Activated CD8-positive, alpha-beta memory T cell treated with anti-CD3 and anti-CD28 coated beads for 36 hours (primary cell): Measurements from ENCODE around the gene SECTM1. TPM values are rescaled to one million over a fixed set of nuclear protein-coding genes. Genes with fewer than 3 reads are reported as not detected.

Experiments used
- CTCF ChIA-PET: fragments of 350-600 bp; sonication (Branson Sonifier 250); formaldehyde crosslinking; loops from one replicate; lab custom pipeline; 2021; ENCODE audit warnings: antibody characterized with exemption; lab: Charles Lee
- POLR2A ChIA-PET: fragments of 350-600 bp; sonication (Branson Sonifier 250); formaldehyde crosslinking; loops from one replicate; lab custom pipeline; 2021; ENCODE audit warnings: antibody characterized with exemption; lab: Charles Lee
- total RNA-seq, 2 experiments: library from RNA; stranded (reverse); gene quantifications; one replicate each; pipeline ENCODE4 v1.2.3, GENCODE V29; 2021

Gene SECTM1
- total RNA-seq, 2 experiments from 2014 or later, result 0.80 to 0.84 TPM

GRCh38 chr17:82334622-82335394 lies 1.2 kb upstream of the SECTM1 start:
- POLR2A ChIA-PET, result no interaction called here
- CTCF ChIA-PET, result interaction anchor here (0.6 to 1.8 kb wide), 5 partner anchors 12 to 98 kb away, joined by 3 to 5 read pairs (median 3); no protein-coding TSS in a partner anchor

- CTCF ChIA-PET, result interaction anchor here (0.6 to 1.8 kb wide), 5 partner anchors 34 to 104 kb away, joined by 3 to 5 read pairs (median 4); no protein-coding TSS in a partner anchor
- POLR2A ChIA-PET, result interaction anchor here (0.6 to 1.1 kb wide), 2 partner anchors 11 to 611 kb away, joined by 5 to 11 read pairs; no protein-coding TSS in a partner anchor
Measured at GRCh38 chr17:82334204-82334621, 647 bp upstream of the SECTM1 start.

GRCh38 chr17:82332669-82333278 lies 792 bp downstream of the SECTM1 start:
- POLR2A ChIA-PET, result no interaction called here
- CTCF ChIA-PET, result interaction anchor here (0.9 to 1.6 kb wide), 5 partner anchors 11 to 372 kb away, joined by 3 to 6 read pairs (median 3); partner anchors contain the start of gene NOTUM

GRCh38 chr17:82331345-82331939 lies 2.1 kb downstream of the SECTM1 start:
- CTCF ChIA-PET, result interaction anchor here (0.9 kb wide), 1 partner anchor 14 kb away, joined by 4 read pairs; the partner anchor contains the start of gene CD7
- POLR2A ChIA-PET, result no interaction called here

GRCh38 chr17:82330322-82331239 lies 3.0 kb downstream of the SECTM1 start:
- ChIA-PET CTCF (interaction anchor here (0.9 kb wide), 1 partner anchor 13 kb away, joined by 4 read pairs; the partner anchor contains the start of gene CD7), POLR2A (no interaction called here)

GRCh38 chr17:82329683-82330321 lies 3.8 kb downstream of the SECTM1 start:
- ChIA-PET POLR2A (no interaction called here), CTCF (no interaction called here)

- ChIA-PET POLR2A (no interaction called here), CTCF (no interaction called here)
Measured at GRCh38 chr17:82328994-82329507, 4.5 kb downstream of the SECTM1 start.

- CTCF ChIA-PET, result no interaction called here
- POLR2A ChIA-PET, result no interaction called here
Measured at GRCh38 chr17:82328141-82328993, 5.2 kb downstream of the SECTM1 start.

GRCh38 chr17:82327757-82328140 lies 5.8 kb downstream of the SECTM1 start:
- POLR2A ChIA-PET, result no interaction called here
- CTCF ChIA-PET, result no interaction called here

- CTCF ChIA-PET, result interaction anchor here (0.5 kb wide), 1 partner anchor 97 kb away, joined by 3 read pairs; no protein-coding TSS in a partner anchor
- POLR2A ChIA-PET, result no interaction called here
Measured at GRCh38 chr17:82327289-82327688, 6.3 kb downstream of the SECTM1 start.

GRCh38 chr17:82325286-82326180 lies 8.0 kb downstream of the SECTM1 start:
- POLR2A ChIA-PET, result interaction anchor here (0.5 kb wide), 1 partner anchor 204 kb away, joined by 3 read pairs; no protein-coding TSS in a partner anchor
- CTCF ChIA-PET, result no interaction called here

- POLR2A ChIA-PET, result no interaction called here
- CTCF ChIA-PET, result interaction anchor here (1.5 to 2.3 kb wide), 3 partner anchors 27 to 88 kb away, joined by 3 to 8 read pairs (median 4); no protein-coding TSS in a partner anchor
Measured at GRCh38 chr17:82324566-82325285, 8.8 kb downstream of the SECTM1 start.

- ChIA-PET CTCF (interaction anchor here (1.5 to 2.3 kb wide), 3 partner anchors 25 to 87 kb away, joined by 3 to 8 read pairs (median 4); no protein-coding TSS in a partner anchor), POLR2A (interaction anchor here (0.6 to 3.9 kb wide), 5 partner anchors 10 to 93 kb away, joined by 3 to 25 read pairs (median 3); partner anchors contain the start of gene SECTM1)
Measured at GRCh38 chr17:82323514-82324234, 9.9 kb downstream of the SECTM1 start.
